DOHH2 (cell line): ENCODE results near the gene RBM33.

Experiments
- H3F3A ChIP-seq: fragments of 200-600 bp; sonication (generic), shearing (Covaris generic); 2 replicates; pipeline ENCODE4 v1.6.0; 2016; ENCODE audit warnings: antibody characterized with exemption, mild to moderate bottlenecking; ENCODE audit not compliant: control insufficient read depth, insufficient read depth
- H3K27ac ChIP-seq: fragments of 200-600 bp; sonication (generic); 2 replicates; pipeline ENCODE4 v1.5.1; 2014; ENCODE audit warnings: low read depth, mild to moderate bottlenecking, low read length, moderate library complexity
- H3K27me3 ChIP-seq: fragments of 200-600 bp; sonication (generic); 2 replicates; pipeline ENCODE4 v1.6.1; 2014; ENCODE audit warnings: mild to moderate bottlenecking, low read length, mixed read lengths; ENCODE audit not compliant: control insufficient read depth
- H3K36me3 ChIP-seq: fragments of 200-600 bp; sonication (generic); 2 replicates; pipeline ENCODE4 v1.6.1; 2014; ENCODE audit warnings: mild to moderate bottlenecking, low read length, moderate library complexity, mixed read lengths; ENCODE audit not compliant: control insufficient read depth
- H3K4me1 ChIP-seq: fragments of 200-600 bp; sonication (generic); 2 replicates; pipeline ENCODE4 v1.6.1; 2014; ENCODE audit warnings: mild to moderate bottlenecking, low read length, mixed read lengths; ENCODE audit not compliant: control insufficient read depth
- H3K4me2 ChIP-seq: fragments of 200-600 bp; sonication (generic); 2 replicates; pipeline ENCODE4 v1.6.0; 2014; ENCODE audit warnings: mild to moderate bottlenecking, low read length, moderate library complexity
- H3K4me3 ChIP-seq: fragments of 200-600 bp; sonication (generic); 2 replicates; pipeline ENCODE4 v1.5.1; 2014; ENCODE audit warnings: mild to moderate bottlenecking, low read length, mixed read lengths
- H3K79me2 ChIP-seq: fragments of 200-600 bp; sonication (generic); 2 replicates; pipeline ENCODE4 v1.6.1; 2014; ENCODE audit warnings: mild to moderate bottlenecking, low read length, mixed read lengths; ENCODE audit not compliant: control insufficient read depth
- H3K9me2 ChIP-seq: fragments of 200-600 bp; sonication (generic); replicated peaks from 2 replicates; pipeline ENCODE4 v1.6.1; 2014; ENCODE audit warnings: mild to moderate bottlenecking, low read length, mixed read lengths; ENCODE audit not compliant: control insufficient read depth
- H3K9me3 ChIP-seq: fragments of 200-600 bp; sonication (generic); 2 replicates; pipeline ENCODE4 v1.6.1; 2014; ENCODE audit warnings: antibody characterized with exemption, low read length, mixed read lengths; ENCODE audit not compliant: control insufficient read depth, insufficient read depth
- H4K20me1 ChIP-seq: fragments of 200-600 bp; sonication (generic); 2 replicates; pipeline ENCODE4 v1.6.0; 2014; ENCODE audit warnings: low read depth, mild to moderate bottlenecking, antibody characterized with exemption, low read length, moderate library complexity; ENCODE audit not compliant: control insufficient read depth, insufficient read depth
- EZH2phosphoT487 ChIP-seq: fragments of 200-600 bp; sonication (generic); IDR thresholded peaks from 2 replicates; pipeline ENCODE4 v1.6.1; 2017; ENCODE audit warnings: borderline replicate concordance, mild to moderate bottlenecking, antibody characterized with exemption, low read length, moderate library complexity, mixed read lengths
- TF ChIP-seq, protein P1 (sequence below): fragments of 200-600 bp; sonication (generic); IDR thresholded peaks from one replicate; pipeline ENCODE4 v1.5.1; 2014; ENCODE audit warnings: antibody characterized with exemption, mild to moderate bottlenecking, low read depth, low read length; ENCODE audit not compliant: poor library complexity, severe bottlenecking

Gene RBM33

DNA sequence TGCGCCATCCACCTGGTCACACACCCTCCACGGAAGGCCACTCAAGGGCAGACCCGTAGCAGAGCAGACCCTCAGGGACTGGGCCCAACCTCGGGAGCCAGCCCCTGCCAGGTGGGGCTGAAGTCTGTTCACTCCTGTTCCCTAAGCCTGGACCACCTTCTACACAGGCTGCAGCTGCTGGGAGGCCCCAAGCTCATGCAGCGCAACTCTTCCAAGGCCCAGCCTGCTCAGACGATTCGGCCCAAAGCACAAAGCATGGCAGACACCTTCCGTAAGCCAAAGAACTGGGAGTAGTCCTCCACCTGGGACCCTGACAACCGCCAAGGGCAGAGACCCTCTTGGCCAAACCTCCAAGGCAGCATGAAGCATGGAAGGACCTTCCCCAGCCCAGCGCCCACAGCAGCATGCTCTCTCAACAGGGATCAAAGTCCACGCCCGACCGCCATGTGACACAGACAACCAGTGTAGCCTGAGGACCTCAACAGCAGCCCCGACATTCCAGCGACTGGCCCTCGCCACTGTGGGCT lies 156.3 kb downstream of the RBM33 start:
- Histone ChIP-seq H3K27me3 (peaks cover 36% of the 10 kb centered on the region), H3K27ac (no peak overlapping the region), H3K9me3 (no peaks in the 10 kb centered on the region), H3K36me3 (no peaks in the 10 kb centered on the region), H3K79me2 (no peaks in the 10 kb centered on the region), H3F3A (peaks cover 7% of the 10 kb centered on the region; the same call in 1 of the 2 replicates), H3K4me1 (peaks cover 43% of the 10 kb centered on the region), H4K20me1 (0 out of 2 replicates have a peak, but pooled peaks cover 3% of the 10 kb centered on the region), H3K4me2 (no peak overlapping the region), H3K9me2 (no peaks in the 10 kb centered on the region), H3K4me3 (no peak overlapping the region)
- no peak for TF ChIP-seq EZH2phosphoT487
- TF ChIP-seq, protein P1, sequence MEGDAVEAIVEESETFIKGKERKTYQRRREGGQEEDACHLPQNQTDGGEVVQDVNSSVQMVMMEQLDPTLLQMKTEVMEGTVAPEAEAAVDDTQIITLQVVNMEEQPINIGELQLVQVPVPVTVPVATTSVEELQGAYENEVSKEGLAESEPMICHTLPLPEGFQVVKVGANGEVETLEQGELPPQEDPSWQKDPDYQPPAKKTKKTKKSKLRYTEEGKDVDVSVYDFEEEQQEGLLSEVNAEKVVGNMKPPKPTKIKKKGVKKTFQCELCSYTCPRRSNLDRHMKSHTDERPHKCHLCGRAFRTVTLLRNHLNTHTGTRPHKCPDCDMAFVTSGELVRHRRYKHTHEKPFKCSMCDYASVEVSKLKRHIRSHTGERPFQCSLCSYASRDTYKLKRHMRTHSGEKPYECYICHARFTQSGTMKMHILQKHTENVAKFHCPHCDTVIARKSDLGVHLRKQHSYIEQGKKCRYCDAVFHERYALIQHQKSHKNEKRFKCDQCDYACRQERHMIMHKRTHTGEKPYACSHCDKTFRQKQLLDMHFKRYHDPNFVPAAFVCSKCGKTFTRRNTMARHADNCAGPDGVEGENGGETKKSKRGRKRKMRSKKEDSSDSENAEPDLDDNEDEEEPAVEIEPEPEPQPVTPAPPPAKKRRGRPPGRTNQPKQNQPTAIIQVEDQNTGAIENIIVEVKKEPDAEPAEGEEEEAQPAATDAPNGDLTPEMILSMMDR = no peak

DNA sequence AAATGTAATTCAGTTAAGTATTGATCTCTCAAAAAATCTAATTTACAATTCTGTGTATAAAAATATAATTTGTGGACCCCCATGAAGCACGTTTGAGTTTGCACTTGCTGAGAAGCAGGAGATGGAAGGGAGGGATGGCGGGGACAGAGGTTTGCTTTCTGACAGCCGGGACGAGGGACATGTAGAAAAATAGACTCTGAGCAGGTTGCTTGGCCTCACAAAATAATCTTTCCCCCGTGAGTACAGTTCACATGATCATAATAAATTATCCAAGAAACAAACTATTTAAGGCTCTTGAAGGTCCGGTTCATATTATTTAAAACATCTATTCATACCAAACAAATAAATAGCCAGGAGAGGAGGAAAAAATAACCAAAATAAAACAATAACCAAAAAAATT lies 157.8 kb downstream of the RBM33 start:
- Histone ChIP-seq H4K20me1 (0 out of 2 replicates have a peak, but pooled peaks cover 3% of the 10 kb centered on the region), H3K27me3 (peaks cover 50% of the 10 kb centered on the region), H3K4me2 (no peak overlapping the region), H3K27ac (no peak overlapping the region), H3K79me2 (no peaks in the 10 kb centered on the region), H3K4me3 (no peak overlapping the region), H3F3A (peaks cover 7% of the 10 kb centered on the region; the same call in 1 of the 2 replicates), H3K4me1 (peaks cover 41% of the 10 kb centered on the region), H3K36me3 (no peaks in the 10 kb centered on the region), H3K9me2 (no peaks in the 10 kb centered on the region), H3K9me3 (no peaks in the 10 kb centered on the region)
- TF ChIP-seq, protein P1 = no peak

DNA sequence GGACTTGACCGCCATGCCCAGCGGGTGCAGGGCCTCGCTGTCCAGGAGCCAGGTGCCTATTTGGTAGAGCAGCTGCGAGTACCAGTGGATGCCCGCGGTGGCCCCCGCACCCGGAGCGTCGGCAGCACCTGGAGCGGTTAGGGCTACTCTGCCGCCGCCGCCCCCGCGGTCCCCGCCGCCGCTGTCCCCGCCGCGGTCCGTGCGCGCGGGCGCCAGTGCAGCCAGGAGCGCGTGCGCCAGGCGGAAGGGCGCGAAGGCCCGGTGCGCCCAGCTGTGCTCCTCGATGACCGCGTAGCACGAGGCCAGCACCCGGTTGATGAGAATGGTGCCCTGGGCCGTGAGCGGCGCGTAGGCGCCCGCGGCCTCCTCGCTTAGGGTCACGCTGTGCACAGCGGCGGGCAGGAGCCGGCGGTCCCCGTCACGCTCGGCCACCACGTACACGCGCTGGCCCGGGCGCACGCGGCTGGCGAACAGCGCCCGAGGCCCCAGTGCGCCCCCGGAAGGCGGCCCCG lies 158.5 kb downstream of the RBM33 start:
- TF ChIP-seq, protein P1 = no peak
- no peak for TF ChIP-seq EZH2phosphoT487
- H3K27me3 ChIP-seq = peaks cover 55% of the 10 kb centered on the region
- no peak overlapping the region for H3K27ac ChIP-seq
- H3K4me1 ChIP-seq = peaks cover 35% of the 10 kb centered on the region
- no peaks in the 10 kb centered on the region for H3K9me3 ChIP-seq
- H3K4me3 ChIP-seq = no peak overlapping the region
- H3K79me2 ChIP-seq = no peaks in the 10 kb centered on the region
- 0 out of 2 replicates have a peak, but pooled peaks cover 3% of the 10 kb centered on the region for H4K20me1 ChIP-seq
- H3K4me2 ChIP-seq = no peak overlapping the region
- peaks cover 7% of the 10 kb centered on the region; the same call in 1 of the 2 replicates for H3F3A ChIP-seq
- H3K9me2 ChIP-seq = no peaks in the 10 kb centered on the region
- H3K36me3 ChIP-seq = no peaks in the 10 kb centered on the region
